KOPT-K1 (cell line): ENCODE data around the gene LTBP1.

Experiments
- H3K27ac ChIP-seq: fragments of 200-600 bp; sonication (generic); 2 replicates; pipeline ENCODE4 v1.5.1; 2016; ENCODE audit warnings: antibody characterized with exemption, mild to moderate bottlenecking, low read depth, low read length; ENCODE audit not compliant: poor library complexity, severe bottlenecking
- H3K36me3 ChIP-seq: fragments of 200-600 bp; sonication (generic); 2 replicates; pipeline ENCODE4 v1.5.1; 2017; ENCODE audit warnings: antibody characterized with exemption, mild to moderate bottlenecking, low read length, moderate library complexity; ENCODE audit not compliant: insufficient read depth
- H3K9me3 ChIP-seq: fragments of 200-600 bp; sonication (generic); 2 replicates; pipeline ENCODE4 v1.5.1; 2017; ENCODE audit warnings: antibody characterized with exemption, low read length, mild to moderate bottlenecking; ENCODE audit not compliant: insufficient read depth, poor library complexity, severe bottlenecking

The LTBP1 gene

GRCh38 chr2:32925283-32925815, 21.4 kb upstream of the LTBP1 start:
- peaks cover 6% of the 10 kb centered on the region for H3K9me3 ChIP-seq
- no peak overlapping the region for H3K27ac ChIP-seq

GRCh38 chr2:32925976-32926707, 20.6 kb upstream of the LTBP1 start:
- H3K27ac ChIP-seq: no peak overlapping the region
- peaks cover 6% of the 10 kb centered on the region for H3K9me3 ChIP-seq
- no peaks in the 10 kb centered on the region for H3K36me3 ChIP-seq

More at GRCh38 chr2:32925283-32925815, 21.4 kb upstream of the LTBP1 start:
- no peaks in the 10 kb centered on the region for H3K36me3 ChIP-seq

GRCh38 chr2:32926708-32927084, 20.1 kb upstream of the LTBP1 start:
- peaks cover 6% of the 10 kb centered on the region for H3K9me3 ChIP-seq
- no peak overlapping the region for H3K27ac ChIP-seq
- no peaks in the 10 kb centered on the region for H3K36me3 ChIP-seq

GRCh38 chr2:32930436-32930835, 16.3 kb upstream of the LTBP1 start:
- Histone ChIP-seq H3K9me3 (no peaks in the 10 kb centered on the region), H3K36me3 (no peaks in the 10 kb centered on the region), H3K27ac (no peak overlapping the region)

GRCh38 chr2:32931519-32931918, 15.2 kb upstream of the LTBP1 start:
- H3K36me3 ChIP-seq: no peaks in the 10 kb centered on the region
- H3K9me3 ChIP-seq: no peaks in the 10 kb centered on the region
- no peak overlapping the region for H3K27ac ChIP-seq

- Histone ChIP-seq H3K9me3 (no peaks in the 10 kb centered on the region), H3K36me3 (no peaks in the 10 kb centered on the region), H3K27ac (no peak overlapping the region)
Observed at GRCh38 chr2:32931945-32932709, 14.6 kb upstream of the LTBP1 start.

- Histone ChIP-seq H3K36me3 (no peaks in the 10 kb centered on the region), H3K9me3 (no peaks in the 10 kb centered on the region), H3K27ac (no peak overlapping the region)
Observed at GRCh38 chr2:32932825-32933755, 13.7 kb upstream of the LTBP1 start.

GRCh38 chr2:32933756-32934095, 13.0 kb upstream of the LTBP1 start:
- no peak overlapping the region for H3K27ac ChIP-seq
- H3K36me3 ChIP-seq: no peaks in the 10 kb centered on the region
- H3K9me3 ChIP-seq: no peaks in the 10 kb centered on the region

GRCh38 chr2:32937602-32938448, 8.9 kb upstream of the LTBP1 start:
- H3K9me3 ChIP-seq: no peaks in the 10 kb centered on the region

GRCh38 chr2:32938934-32939333, 7.8 kb upstream of the LTBP1 start:
- H3K27ac ChIP-seq: no peak overlapping the region
- H3K36me3 ChIP-seq: no peaks in the 10 kb centered on the region
- H3K9me3 ChIP-seq: no peaks in the 10 kb centered on the region

More at GRCh38 chr2:32937602-32938448, 8.9 kb upstream of the LTBP1 start:
- Histone ChIP-seq H3K36me3 (no peaks in the 10 kb centered on the region), H3K27ac (no peak overlapping the region)

GRCh38 chr2:32940316-32940997, 6.3 kb upstream of the LTBP1 start:
- Histone ChIP-seq H3K27ac (no peak overlapping the region), H3K9me3 (no peaks in the 10 kb centered on the region), H3K36me3 (no peaks in the 10 kb centered on the region)

GRCh38 chr2:32941944-32942690, 4.6 kb upstream of the LTBP1 start:
- Histone ChIP-seq H3K9me3 (no peaks in the 10 kb centered on the region), H3K36me3 (no peaks in the 10 kb centered on the region), H3K27ac (no peak overlapping the region)

- no peaks in the 10 kb centered on the region for H3K9me3 ChIP-seq
- H3K36me3 ChIP-seq: no peaks in the 10 kb centered on the region
- no peak overlapping the region for H3K27ac ChIP-seq
Observed at GRCh38 chr2:32942793-32943485, 3.8 kb upstream of the LTBP1 start.
